HG03432 (cell line): ENCODE data around the gene CENPO.

Experiments
- ATAC-seq: cut with Tn5 transposase; IDR thresholded peaks from one replicate; pipeline ENCODE4 v1.9.1; 2021; ENCODE audit warnings: mild to moderate bottlenecking, moderate library complexity; ENCODE audit not compliant: unreplicated experiment

The CENPO gene

GRCh38 chr2:24792874-24793760, at the start of gene CENPO, which contains the start of gene PTRHD1:
CENPO (plus strand) TSS chr2:24793425; CDS start chr2:24793920, 495 bp downstream.
PTRHD1 (minus strand) TSS chr2:24793391; CDS start chr2:24793377, 14 bp downstream.
- peak; percentile 96 for ATAC-seq

GRCh38 chr2:24743924-24744323, 49.3 kb upstream of the CENPO start:
- ATAC-seq = no peak

GRCh38 chr2:24744356-24744755, 48.9 kb upstream of the CENPO start:
- no peak for ATAC-seq

GRCh38 chr2:24745825-24746224, 47.4 kb upstream of the CENPO start:
- ATAC-seq = no peak

- no peak for ATAC-seq
These were observed 45.9 kb upstream of the CENPO start for GRCh38 chr2:24747299-24747698.

- no peak for ATAC-seq
These were observed 44.0 kb upstream of the CENPO start for GRCh38 chr2:24749069-24749691.

GRCh38 chr2:24754985-24755705, 38.1 kb upstream of the CENPO start:
- no peak for ATAC-seq

GRCh38 chr2:24756789-24757188, 36.4 kb upstream of the CENPO start:
- no peak for ATAC-seq

- no peak for ATAC-seq
These were observed 31.4 kb upstream of the CENPO start for GRCh38 chr2:24761866-24762265.

GRCh38 chr2:24762518-24762917, 30.7 kb upstream of the CENPO start:
- ATAC-seq = no peak

- no peak for ATAC-seq
These were observed 29.4 kb upstream of the CENPO start for GRCh38 chr2:24763843-24764242.

GRCh38 chr2:24766609-24767008, 26.6 kb upstream of the CENPO start:
- no peak for ATAC-seq

GRCh38 chr2:24768013-24768412, 25.2 kb upstream of the CENPO start:
- no peak for ATAC-seq

GRCh38 chr2:24768601-24769000, 24.6 kb upstream of the CENPO start:
- no peak for ATAC-seq

- ATAC-seq = no peak
These were observed 22.2 kb upstream of the CENPO start for GRCh38 chr2:24771061-24771460.

- ATAC-seq = no peak
These were observed 21.2 kb upstream of the CENPO start for GRCh38 chr2:24771764-24772586.

- ATAC-seq = no peak
These were observed 18.9 kb upstream of the CENPO start for GRCh38 chr2:24774373-24774772.

- no peak for ATAC-seq
These were observed 14.1 kb upstream of the CENPO start for GRCh38 chr2:24779116-24779515.

GRCh38 chr2:24783641-24784040, 9.6 kb upstream of the CENPO start:
- no peak for ATAC-seq

GRCh38 chr2:24785671-24786321, 7.4 kb upstream of the CENPO start:
- ATAC-seq = peak; percentile 75
